K562 (cell line): ENCODE measurements around the gene PRUNE1. TPM values are rescaled to one million over a fixed set of nuclear protein-coding genes. Genes with fewer than 3 reads are reported as not detected.
A peak's percentile ranks its signal among the peaks of the same experiment; 100 is the strongest.

Experiments
- ATAC-seq: fragments of 200-7000 bp; cut with Tn5 transposase; 3 replicates; pipeline ENCODE4 v1.9.1; 2020; ENCODE audit warnings: moderate library complexity
- BruUV-seq: library from RNA; stranded (reverse); fragments of 400-500 nt; replicated peaks from 2 replicates; lab custom pipeline; 2021; lab: Mats Ljungman, UMichigan
- CTCF ChIA-PET: fragments of 300-600 bp; formaldehyde crosslinking; extraction: SDS; loops from one replicate; lab custom pipeline; 2021; ENCODE audit warnings: low intra/inter-chr PET ratio; lab: Yijun Ruan, JAX
- POLR2A ChIA-PET: fragments of 300-600, 350-650 bp; sonication (Branson Sonifier 250); formaldehyde crosslinking; extraction: SDS; loops from one replicate; lab custom pipeline; 2021; ENCODE audit warnings: antibody characterized with exemption, inconsistent platforms; lab: Yijun Ruan, JAX
- DNase-seq, 4 experiments: peaks; one replicate each; pipeline versions ENCODE4 v3.0.0 to v3.0.0-alpha.2; 2011 to 2018; ENCODE audit warnings: low spot score in 3 of 4, mixed read lengths in 3 of 4; ENCODE audit errors: extremely low read depth in 1 of 4
- FAIRE-seq: peaks from 2 replicates; lab custom pipeline; 2011; peaks lifted over from hg19 to GRCh38; lab: Jason Lieb, UNC
- H2AFZ ChIP-seq: 2 replicates; pipeline ENCODE4 v1.6.0; 2011; ENCODE audit warnings: low read depth, low read length, control low read depth, inconsistent platforms
- H3K27ac ChIP-seq: fragments of 200-600 bp; 3 replicates; pipeline ENCODE4 v1.8.0; 2011; ENCODE audit warnings: low read depth, mild to moderate bottlenecking, control low read depth, inconsistent platforms, low read length, moderate library complexity, mixed read lengths; ENCODE audit errors: extremely low read depth
- H3K27me3 ChIP-seq, 2 experiments: fragments of 300-600 bp in 1 of 2; 2 replicates in 1 of 2; 3 replicates in 1 of 2; pipeline versions ENCODE4 v1.6.0 to v1.8.0; 2011; ENCODE audit warnings: inconsistent platforms in 2 of 2, low read length in 2 of 2, mild to moderate bottlenecking in 1 of 2, mixed read lengths in 1 of 2, moderate library complexity in 1 of 2; ENCODE audit not compliant: control insufficient read depth in 2 of 2, insufficient read depth in 2 of 2
- H3K36me3 ChIP-seq: fragments of 300-600 bp; 3 replicates; pipeline ENCODE4 v1.8.0; 2011; ENCODE audit warnings: mild to moderate bottlenecking, low read length, inconsistent platforms; ENCODE audit not compliant: control insufficient read depth, insufficient read depth
- H3K4me1 ChIP-seq, 2 experiments: fragments of 200-600 bp in 1 of 2; replicated peaks in 1 of 2; 2 replicates in 1 of 2; 3 replicates in 1 of 2; pipeline versions ENCODE4 v1.5.1 to v1.8.0; 2011; ENCODE audit warnings: inconsistent platforms in 2 of 2, low read length in 2 of 2, mild to moderate bottlenecking in 1 of 2, mixed read lengths in 1 of 2, moderate library complexity in 1 of 2; ENCODE audit not compliant: control insufficient read depth in 2 of 2, insufficient read depth in 2 of 2
- H3K4me2 ChIP-seq: 2 replicates; pipeline ENCODE4 v1.6.1; 2011; ENCODE audit warnings: low read length, control low read depth, inconsistent platforms, mixed read lengths; ENCODE audit not compliant: insufficient read depth
- H3K4me3 ChIP-seq: fragments of 200-600 bp; sonication (generic), shearing (Covaris generic); 2 replicates; pipeline ENCODE4 v1.5.1; 2016; ENCODE audit warnings: control low read depth, inconsistent platforms
- H3K79me2 ChIP-seq: fragments of 200-600 bp; 3 replicates; pipeline ENCODE4 v1.8.0; 2011; ENCODE audit warnings: low read length, inconsistent platforms; ENCODE audit not compliant: control insufficient read depth, insufficient read depth
- H3K9ac ChIP-seq, 2 experiments: 2 replicates each; pipeline versions ENCODE4 v1.6.0 to v1.6.1; 2011; ENCODE audit warnings: low read depth in 2 of 2, low read length in 2 of 2, control low read depth in 1 of 2, inconsistent platforms in 1 of 2, mild to moderate bottlenecking in 1 of 2, mixed read lengths in 1 of 2; ENCODE audit not compliant: insufficient read depth in 1 of 2
- H3K9me1 ChIP-seq: one replicate; pipeline ENCODE4 v1.6.0; 2011; ENCODE audit warnings: inconsistent platforms, mild to moderate bottlenecking, low read length, moderate library complexity; ENCODE audit not compliant: control insufficient read depth, insufficient read depth
- H3K9me3 ChIP-seq: replicated peaks from 2 replicates; pipeline ENCODE4 v1.5.1; 2011; ENCODE audit warnings: low read depth, low read length, inconsistent platforms; ENCODE audit not compliant: control insufficient read depth, insufficient read depth
- H4K20me1 ChIP-seq: replicated peaks from 2 replicates; pipeline ENCODE4 v1.6.1; 2011; ENCODE audit warnings: low read length, inconsistent platforms, mixed read lengths; ENCODE audit not compliant: control insufficient read depth, insufficient read depth
- ARID2 ChIP-seq: fragments of 450-650 bp; IDR thresholded peaks from 2 replicates; pipeline ENCODE4 v1.6.1; 2017; ENCODE audit warnings: antibody characterized with exemption, mild to moderate bottlenecking
- HCFC1 ChIP-seq: IDR thresholded peaks from 2 replicates; pipeline ENCODE4 v1.6.1; 2012; ENCODE audit warnings: low read depth, low read length, improper control_type of control experiment
- MXI1 ChIP-seq: IDR thresholded peaks from 2 replicates; pipeline ENCODE4 v1.6.1; 2011; ENCODE audit warnings: low read depth, mild to moderate bottlenecking, improper control_type of control experiment, low read length
- NFIC ChIP-seq: fragments of 450-650 bp; IDR thresholded peaks from 2 replicates; pipeline ENCODE4 v1.6.1; 2017; ENCODE audit warnings: mild to moderate bottlenecking, inconsistent platforms
- RFX1 ChIP-seq: fragments of 450-650 bp; IDR thresholded peaks from 2 replicates; pipeline ENCODE4 v1.6.1; 2016; ENCODE audit warnings: mild to moderate bottlenecking, moderate library complexity
- SP1 ChIP-seq: sonication (generic); formaldehyde crosslinking; IDR thresholded peaks from 2 replicates; pipeline ENCODE4 v1.8.1; 2022; ENCODE audit warnings: mild to moderate bottlenecking, missing genetic modification reagents
- ZNF347 ChIP-seq: fragments of 450-650 bp; formaldehyde crosslinking; IDR thresholded peaks from 2 replicates; pipeline ENCODE4 v1.4.0; 2020; ENCODE audit warnings: low read depth, mild to moderate bottlenecking, moderate library complexity
- ZSCAN32 ChIP-seq: fragments of 450-650 bp; formaldehyde crosslinking; IDR thresholded peaks from 2 replicates; pipeline ENCODE4 v1.4.0; 2020; ENCODE audit warnings: mild to moderate bottlenecking, moderate library complexity
- WGBS: fragments of 100-300 bp; shearing (Covaris generic); methylation state at CpG from one replicate; pipeline ENCODE4 v1.1.6; 2016; ENCODE audit warnings: low coverage, mixed read lengths; ENCODE audit not compliant: insufficient coverage; ENCODE audit errors: missing lambda C conversion rate; 5-methylcytosine and 5-hydroxymethylcytosine counted together
- in situ Hi-C: fragments of 300-500 bp; cut with MboI; formaldehyde crosslinking; loops from 4 replicates; pipeline ENCODE4 v1.15.0; 2018; ENCODE audit warnings: inconsistent platforms, mixed read lengths
- intact Hi-C: fragments of 100-400 bp; cut with micrococcal nuclease; formaldehyde crosslinking; loops from 2 replicates; pipeline ENCODE4 v1.14.2; 2022
- polyA plus RNA-seq, 8 experiments: library from polyadenylated mRNA; depleted of rRNA in 4 of 8; stranded (reverse) in 5 of 8; unstranded in 3 of 8; fragments of >200 nt; fragmentation: Nextera tagmentation in 2 of 8; fragmentation: Illumina TruSeq in 1 of 8; extraction: Ambion mirVana in 2 of 8; extraction: Trizol in 1 of 8; gene quantifications; 2 replicates each; pipeline versions ENCODE4 v1.2.1 to v1.2.3, GENCODE V29; 2011 to 2014; ENCODE audit warnings: inconsistent platforms in 1 of 8, missing spikeins in 1 of 8
- total RNA-seq, 7 experiments: library from RNA; depleted of rRNA in 6 of 7; stranded (reverse); fragments of >200 nt in 6 of 7; fragmentation: Illumina TruSeq in 2 of 7; extraction: Trizol in 2 of 7; gene quantifications; 2 replicates each; pipeline versions ENCODE4 v1.2.1 to v1.2.3, GENCODE V29; 2011 to 2021; ENCODE audit warnings: low replicate concordance in 1 of 7
- TF ChIP-seq, protein P1 (sequence below), 2 experiments: fragments of 450-650 bp; IDR thresholded peaks; 2 replicates each; pipeline ENCODE4 v1.6.1; 2018; ENCODE audit warnings: mild to moderate bottlenecking in 2 of 2, low read depth in 1 of 2; ENCODE audit not compliant: partially characterized antibody in 2 of 2
- TF ChIP-seq, protein P2 (sequence below): fragments of 250-450 bp; sonication (Bioruptor Pico); IDR thresholded peaks from 2 replicates; pipeline ENCODE4 v1.8.0; 2021; ENCODE audit warnings: moderate library complexity, mild to moderate bottlenecking, inconsistent platforms
- TF ChIP-seq, protein P3 (sequence below): fragments of 450-650 bp; formaldehyde crosslinking; IDR thresholded peaks from 2 replicates; pipeline ENCODE4 v1.4.0; 2022; ENCODE audit warnings: mild to moderate bottlenecking, moderate library complexity
- TF ChIP-seq, protein P4 (sequence below), 2 experiments: fragments of 450-650 bp; IDR thresholded peaks; 2 replicates each; pipeline ENCODE4 v1.6.1; 2016
- TF ChIP-seq, protein P5 (sequence below): sonication (generic); formaldehyde crosslinking; IDR thresholded peaks from 2 replicates; pipeline ENCODE4 v1.8.1; 2023; ENCODE audit warnings: mild to moderate bottlenecking, missing genetic modification reagents, moderate library complexity

The PRUNE1 gene
- total and polyA plus RNA-seq, 9 of the 15 experiments (the other 6 are each of a cell fraction or from before 2014, with no cell fraction given), result 16.7 to 48.3 (median 26.2) TPM

DNA sequence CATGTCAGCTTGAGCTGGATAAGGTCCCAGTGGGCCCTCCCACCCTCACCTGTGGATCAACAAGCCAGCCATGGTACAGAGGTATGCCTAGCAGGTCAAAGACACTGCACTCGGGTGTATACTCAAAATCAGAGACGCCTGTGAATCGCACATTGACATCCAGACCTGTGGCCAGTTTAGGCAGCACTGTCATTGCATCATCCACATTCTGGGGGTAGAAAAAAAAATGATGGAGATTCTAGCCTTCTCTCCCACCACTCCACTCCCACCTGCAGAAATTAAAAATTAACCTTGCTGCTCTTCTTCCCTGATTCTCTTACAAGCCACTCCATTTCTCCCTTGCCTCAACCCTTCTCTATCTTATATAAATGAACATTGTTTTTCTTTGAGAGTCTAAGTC lies 7.8 kb upstream of the PRUNE1 start:
- 56% methylated on average over 3 of the region's 3 CpGs for WGBS
- POLR2A ChIA-PET, result interaction anchor here (0.8 to 1.5 kb wide), 2 partner anchors 15 to 19 kb away, joined by 3 to 5 read pairs; partner anchors contain the start of gene ANXA9
- Histone ChIP-seq H3K9me3 (no peaks in the 10 kb centered on the region), H3K4me1 (peaks cover 46 to 49% of the 10 kb centered on the region in 2 experiments), H3K9me1 (no peaks in the 10 kb centered on the region), H3K79me2 (peaks cover 3% of the 10 kb centered on the region; the same call in 1 of the 3 replicates), H3K36me3 (peaks cover 10% of the 10 kb centered on the region; the same call in 2 of the 3 replicates), H4K20me1 (no peaks in the 10 kb centered on the region), H2AFZ (0 out of 2 replicates have a peak overlapping the region, but pooled peaks have one; percentile 11), H3K4me2 (no peak overlapping the region), H3K9ac (peak overlapping the region in 1 of 2 experiments; percentile 67; a peak in 1 of 4 replicates), H3K27ac (peak overlapping the region; percentile 7; the same call in 1 of the 3 replicates), H3K27me3 (no peaks in the 10 kb centered on the region), H3K4me3 (no peak overlapping the region)
- intact Hi-C loops (no loop called here), in situ Hi-C loops (no loop called here)
- no TSS peak for BruUV-seq
- FAIRE-seq (no peak), ATAC-seq (peak; percentile 22), DNase-seq (no peak)
- CTCF ChIA-PET, result no interaction called here
- TF ChIP-seq, protein P1, sequence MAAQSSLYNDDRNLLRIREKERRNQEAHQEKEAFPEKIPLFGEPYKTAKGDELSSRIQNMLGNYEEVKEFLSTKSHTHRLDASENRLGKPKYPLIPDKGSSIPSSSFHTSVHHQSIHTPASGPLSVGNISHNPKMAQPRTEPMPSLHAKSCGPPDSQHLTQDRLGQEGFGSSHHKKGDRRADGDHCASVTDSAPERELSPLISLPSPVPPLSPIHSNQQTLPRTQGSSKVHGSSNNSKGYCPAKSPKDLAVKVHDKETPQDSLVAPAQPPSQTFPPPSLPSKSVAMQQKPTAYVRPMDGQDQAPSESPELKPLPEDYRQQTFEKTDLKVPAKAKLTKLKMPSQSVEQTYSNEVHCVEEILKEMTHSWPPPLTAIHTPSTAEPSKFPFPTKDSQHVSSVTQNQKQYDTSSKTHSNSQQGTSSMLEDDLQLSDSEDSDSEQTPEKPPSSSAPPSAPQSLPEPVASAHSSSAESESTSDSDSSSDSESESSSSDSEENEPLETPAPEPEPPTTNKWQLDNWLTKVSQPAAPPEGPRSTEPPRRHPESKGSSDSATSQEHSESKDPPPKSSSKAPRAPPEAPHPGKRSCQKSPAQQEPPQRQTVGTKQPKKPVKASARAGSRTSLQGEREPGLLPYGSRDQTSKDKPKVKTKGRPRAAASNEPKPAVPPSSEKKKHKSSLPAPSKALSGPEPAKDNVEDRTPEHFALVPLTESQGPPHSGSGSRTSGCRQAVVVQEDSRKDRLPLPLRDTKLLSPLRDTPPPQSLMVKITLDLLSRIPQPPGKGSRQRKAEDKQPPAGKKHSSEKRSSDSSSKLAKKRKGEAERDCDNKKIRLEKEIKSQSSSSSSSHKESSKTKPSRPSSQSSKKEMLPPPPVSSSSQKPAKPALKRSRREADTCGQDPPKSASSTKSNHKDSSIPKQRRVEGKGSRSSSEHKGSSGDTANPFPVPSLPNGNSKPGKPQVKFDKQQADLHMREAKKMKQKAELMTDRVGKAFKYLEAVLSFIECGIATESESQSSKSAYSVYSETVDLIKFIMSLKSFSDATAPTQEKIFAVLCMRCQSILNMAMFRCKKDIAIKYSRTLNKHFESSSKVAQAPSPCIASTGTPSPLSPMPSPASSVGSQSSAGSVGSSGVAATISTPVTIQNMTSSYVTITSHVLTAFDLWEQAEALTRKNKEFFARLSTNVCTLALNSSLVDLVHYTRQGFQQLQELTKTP (IDR thresholded peaks at IDR 0.05; ENCODE audit: low read depth in 1 of 2, partially characterized antibody in 2 of 2), result no peak
- no peak for TF ChIP-seq ARID2
- TF ChIP-seq ZNF347 (CRISPR knock-in tag), result no peak
- no peak for TF ChIP-seq HCFC1
- TF ChIP-seq MXI1, result no peak
- no peak for TF ChIP-seq SP1 (CRISPR knock-in tag)
- TF ChIP-seq, protein P2, sequence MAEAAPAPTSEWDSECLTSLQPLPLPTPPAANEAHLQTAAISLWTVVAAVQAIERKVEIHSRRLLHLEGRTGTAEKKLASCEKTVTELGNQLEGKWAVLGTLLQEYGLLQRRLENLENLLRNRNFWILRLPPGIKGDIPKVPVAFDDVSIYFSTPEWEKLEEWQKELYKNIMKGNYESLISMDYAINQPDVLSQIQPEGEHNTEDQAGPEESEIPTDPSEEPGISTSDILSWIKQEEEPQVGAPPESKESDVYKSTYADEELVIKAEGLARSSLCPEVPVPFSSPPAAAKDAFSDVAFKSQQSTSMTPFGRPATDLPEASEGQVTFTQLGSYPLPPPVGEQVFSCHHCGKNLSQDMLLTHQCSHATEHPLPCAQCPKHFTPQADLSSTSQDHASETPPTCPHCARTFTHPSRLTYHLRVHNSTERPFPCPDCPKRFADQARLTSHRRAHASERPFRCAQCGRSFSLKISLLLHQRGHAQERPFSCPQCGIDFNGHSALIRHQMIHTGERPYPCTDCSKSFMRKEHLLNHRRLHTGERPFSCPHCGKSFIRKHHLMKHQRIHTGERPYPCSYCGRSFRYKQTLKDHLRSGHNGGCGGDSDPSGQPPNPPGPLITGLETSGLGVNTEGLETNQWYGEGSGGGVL (CRISPR knock-in tag), result no peak
- no peak for TF ChIP-seq RFX1
- TF ChIP-seq, protein P3, sequence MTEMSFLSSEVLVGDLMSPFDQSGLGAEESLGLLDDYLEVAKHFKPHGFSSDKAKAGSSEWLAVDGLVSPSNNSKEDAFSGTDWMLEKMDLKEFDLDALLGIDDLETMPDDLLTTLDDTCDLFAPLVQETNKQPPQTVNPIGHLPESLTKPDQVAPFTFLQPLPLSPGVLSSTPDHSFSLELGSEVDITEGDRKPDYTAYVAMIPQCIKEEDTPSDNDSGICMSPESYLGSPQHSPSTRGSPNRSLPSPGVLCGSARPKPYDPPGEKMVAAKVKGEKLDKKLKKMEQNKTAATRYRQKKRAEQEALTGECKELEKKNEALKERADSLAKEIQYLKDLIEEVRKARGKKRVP (CRISPR knock-in tag), result peak; percentile 37; the same call in 1 of the 2 replicates
- TF ChIP-seq ZSCAN32 (CRISPR knock-in tag), result 0 out of 2 replicates have a peak, but pooled peaks have one; percentile 10
- TF ChIP-seq NFIC, result no peak
- TF ChIP-seq, protein P4, sequence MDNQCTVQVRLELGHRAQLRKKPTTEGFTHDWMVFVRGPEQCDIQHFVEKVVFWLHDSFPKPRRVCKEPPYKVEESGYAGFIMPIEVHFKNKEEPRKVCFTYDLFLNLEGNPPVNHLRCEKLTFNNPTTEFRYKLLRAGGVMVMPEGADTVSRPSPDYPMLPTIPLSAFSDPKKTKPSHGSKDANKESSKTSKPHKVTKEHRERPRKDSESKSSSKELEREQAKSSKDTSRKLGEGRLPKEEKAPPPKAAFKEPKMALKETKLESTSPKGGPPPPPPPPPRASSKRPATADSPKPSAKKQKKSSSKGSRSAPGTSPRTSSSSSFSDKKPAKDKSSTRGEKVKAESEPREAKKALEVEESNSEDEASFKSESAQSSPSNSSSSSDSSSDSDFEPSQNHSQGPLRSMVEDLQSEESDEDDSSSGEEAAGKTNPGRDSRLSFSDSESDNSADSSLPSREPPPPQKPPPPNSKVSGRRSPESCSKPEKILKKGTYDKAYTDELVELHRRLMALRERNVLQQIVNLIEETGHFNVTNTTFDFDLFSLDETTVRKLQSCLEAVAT (IDR thresholded peaks at IDR 0.05), result 0 out of 4 replicates have a peak, but pooled peaks of 1 of the 2 experiments have one; percentile 18
- TF ChIP-seq, protein P5, sequence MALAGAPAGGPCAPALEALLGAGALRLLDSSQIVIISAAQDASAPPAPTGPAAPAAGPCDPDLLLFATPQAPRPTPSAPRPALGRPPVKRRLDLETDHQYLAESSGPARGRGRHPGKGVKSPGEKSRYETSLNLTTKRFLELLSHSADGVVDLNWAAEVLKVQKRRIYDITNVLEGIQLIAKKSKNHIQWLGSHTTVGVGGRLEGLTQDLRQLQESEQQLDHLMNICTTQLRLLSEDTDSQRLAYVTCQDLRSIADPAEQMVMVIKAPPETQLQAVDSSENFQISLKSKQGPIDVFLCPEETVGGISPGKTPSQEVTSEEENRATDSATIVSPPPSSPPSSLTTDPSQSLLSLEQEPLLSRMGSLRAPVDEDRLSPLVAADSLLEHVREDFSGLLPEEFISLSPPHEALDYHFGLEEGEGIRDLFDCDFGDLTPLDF, result no peak
